Heart left ventricle (tissue), 16 donors: ENCODE data around the gene HOXC10. TPM values are rescaled to one million over a fixed set of nuclear protein-coding genes. Genes with fewer than 3 reads are reported as not detected.

Source experiments
- ATAC-seq, 4 donors: fragments of 200-7000 bp; cut with Tn5 transposase; one replicate each; pipeline ENCODE4 v1.9.1; 2020 to 2022; ENCODE audit warnings: moderate library complexity in 4 of 4, mild to moderate bottlenecking in 3 of 4, moderate number of reproducible peaks in 1 of 4
- DNase-seq, 5 donors: peaks; one replicate each; pipeline ENCODE4 v3.0.0-alpha.2; 2020
- H3K27ac ChIP-seq, 12 donors: fragments of 200-600 bp; sonication (generic) in 4 of 12; one replicate each; pipeline versions ENCODE4 v1.5.0 to v1.8.0; 2016 to 2022; ENCODE audit warnings: mild to moderate bottlenecking in 2 of 12
- H3K27me3 ChIP-seq, 9 donors: fragments of 200-600 bp; sonication (generic) in 2 of 9; one replicate each; pipeline versions ENCODE4 v1.5.1 to v1.8.0; 2016 to 2022; ENCODE audit warnings: mild to moderate bottlenecking in 3 of 9
- H3K36me3 ChIP-seq, 9 donors: fragments of 200-600 bp; sonication (generic) in 2 of 9; one replicate each; pipeline versions ENCODE4 v1.5.0 to v1.8.0; 2018 to 2022; ENCODE audit warnings: mild to moderate bottlenecking in 2 of 9
- H3K4me1 ChIP-seq, 12 donors: fragments of 200-600 bp; sonication (generic) in 4 of 12; one replicate each; pipeline versions ENCODE4 v1.5.0 to v1.8.0; 2016 to 2022; ENCODE audit warnings: mild to moderate bottlenecking in 3 of 12
- H3K4me3 ChIP-seq, 12 donors: fragments of 200-600 bp; sonication (generic) in 4 of 12; one replicate each; pipeline versions ENCODE4 v1.5.0 to v1.8.0; 2017 to 2022; ENCODE audit warnings: mild to moderate bottlenecking in 9 of 12, moderate library complexity in 4 of 12
- H3K9me3 ChIP-seq, 12 donors: fragments of 200-600 bp; sonication (generic) in 4 of 12; one replicate each; pipeline versions ENCODE4 v1.5.0 to v1.8.0; 2016 to 2022; ENCODE audit warnings: mild to moderate bottlenecking in 1 of 12
- CTCF ChIP-seq, 12 donors: fragments of 200-600 bp; sonication (generic) in 4 of 12; IDR thresholded peaks; one replicate each; pipeline versions ENCODE4 v1.5.0 to v1.8.0; 2018 to 2022; ENCODE audit warnings: antibody characterized with exemption in 12 of 12, mild to moderate bottlenecking in 5 of 12
- POLR2A ChIP-seq, 2 donors: fragments of 450-650 bp; IDR thresholded peaks; one replicate each; pipeline ENCODE4 v1.6.1; 2017; ENCODE audit warnings: antibody characterized with exemption in 2 of 2, mild to moderate bottlenecking in 2 of 2, moderate library complexity in 2 of 2
- WGBS, 4 donors: extraction: QIAGEN DNeasy Blood & Tissue Kit in 2 of 4; methylation state at CpG; one replicate each; pipeline versions ENCODE4 v1.1.5 to v1.1.7; 2013 to 2018; 5-methylcytosine and 5-hydroxymethylcytosine counted together
- intact Hi-C, 10 donors: fragments of 100-400 bp; cut with DNase I; formaldehyde crosslinking; loops; one replicate each; pipeline versions ENCODE4 v1.11.1 to v1.14.2; 2022
- polyA plus RNA-seq, 2 donors: library from polyadenylated mRNA; stranded (reverse); fragments of 200-250 nt; gene quantifications; one replicate each; pipeline ENCODE4 v1.2.3, GENCODE V29; 2013
- total RNA-seq, 9 donors: library from RNA; depleted of rRNA in 2 of 9; stranded (reverse); fragments of >200 nt in 2 of 9; fragmentation: NEBNext Ultra II Directional in 3 of 9; extraction: Animal tissue kit (Norgen Biotek cat#: 25700) in 3 of 9; gene quantifications; one replicate each; pipeline versions ENCODE4 v1.1.0 to v1.2.4, GENCODE V29; 2016 to 2023
- donor health status: ischemic (EF 13 %, LVEDD 7.1; RV severe dilation, severe dysfunction).
- donor health status: healthy with polysubstance abuse.
- donor health status: DM: no; HTN: yes; CAD: no.
- donor health status: DM: no; HTN: no; CAD: no.
- donor health status: ischemic (EF 25% LVEDD 6.9; RV normal size, moderate dysfunction).
- donor health status: ischemic (EF 25% LVEDD 5.7; RV mildly dilated, moderate dysfunction).
- donor health status: healthy.
- donor health status: DM: yes; HTN: yes; CAD: no.
- donor health status: ischemic (EF 35%, LVEDD 5.7; RV mildly dilated, moderate dysfunction).
- donor health status: nonischemic (EF 11% LVEDD 7.7; RV severe dilation, severe dysfunction).
- donor health status: DM: yes; HTN: yes; CAD: no.
- donor health status: PGD.
- donor health status: ischemic (EF 29% LVEDD 5.4; RV normal size, mild dysfunction).
- donor health status: nonischemic (EF 23%, LVEDD 6.1; RV moderate dilation, normal function).

Gene HOXC10
- total and polyA plus RNA-seq, 11 donors = not detected

- intact Hi-C loops = no loop called here
- 3 to 5% (median 3%) methylated on average over 35 to 48 of the region's 48 CpGs for WGBS, 4 donors
- H3K27ac ChIP-seq = no peak overlapping the region
- H3K4me1 ChIP-seq = peaks cover 0 to 48% (median 29%) of the 10 kb centered on the region in 12 donors
- TF ChIP-seq CTCF (IDR thresholded peaks at IDR 0.05) (no peak), POLR2A (IDR thresholded peaks at IDR 0.05) (no peak)
- peaks cover 85 to 100% (median 100%) of the 10 kb centered on the region in 9 donors for H3K27me3 ChIP-seq
- DNase-seq (peak in 1 of 5 donors; percentile 32), ATAC-seq (peak in 3 of 4 donors; percentile 21 to 61 (median 50))
- H3K36me3 ChIP-seq = no peaks in the 10 kb centered on the region
- peak overlapping the region; percentile 19 to 63 (median 48) for H3K4me3 ChIP-seq
- no peaks in the 10 kb centered on the region for H3K9me3 ChIP-seq
Measured at GRCh38 chr12:53995378-53996239, 10.7 kb downstream of the HOXC10 start.

GRCh38 chr12:53996240-53997203 is 11.6 kb downstream of the HOXC10 start:
- Histone ChIP-seq H3K27ac (no peak overlapping the region), H3K9me3 (no peaks in the 10 kb centered on the region), H3K27me3 (peaks cover 84 to 100% (median 99%) of the 10 kb centered on the region in 9 donors), H3K4me3 (peak overlapping the region in 11 of 12 donors; percentile 19 to 63 (median 50)), H3K4me1 (peaks cover 0 to 49% (median 29%) of the 10 kb centered on the region in 12 donors), H3K36me3 (no peaks in the 10 kb centered on the region)
- DNase-seq = peak in 1 of 5 donors; percentile 18
- TF ChIP-seq POLR2A (IDR thresholded peaks at IDR 0.05) (no peak), CTCF (IDR thresholded peaks at IDR 0.05) (no peak)
- intact Hi-C loops = no loop called here
- ATAC-seq = no peak
- WGBS, 4 donors = 34 to 47% (median 41%) methylated on average over 29 of the region's 29 CpGs

GRCh38 chr12:53997204-53998109 is 12.5 kb downstream of the HOXC10 start:
- peak in 2 of 5 donors; percentile 15 to 37 for DNase-seq

More at GRCh38 chr12:53997204-53998109, 12.5 kb downstream of the HOXC10 start:
- H3K27me3 ChIP-seq = peaks cover 81 to 100% (median 99%) of the 10 kb centered on the region in 9 donors
- H3K36me3 ChIP-seq = no peaks in the 10 kb centered on the region
- WGBS, 4 donors = 7 to 15% (median 11%) methylated on average over 35 of the region's 35 CpGs
- peaks cover 0 to 49% (median 29%) of the 10 kb centered on the region in 12 donors for H3K4me1 ChIP-seq
- ATAC-seq = no peak
- no peaks in the 10 kb centered on the region for H3K9me3 ChIP-seq
- TF ChIP-seq CTCF (IDR thresholded peaks at IDR 0.05) = no peak
- no peak for TF ChIP-seq POLR2A (IDR thresholded peaks at IDR 0.05)
- H3K4me3 ChIP-seq = no peak overlapping the region
- H3K27ac ChIP-seq = no peak overlapping the region
- intact Hi-C loops = no loop called here
